GM19193 (cell line): ENCODE data around the gene HOGA1.

Experiments
- POLR2A ChIP-seq: IDR thresholded peaks from 4 replicates; pipeline ENCODE4 v1.6.1; 2011; ENCODE audit not compliant: insufficient read depth, insufficient read length; ENCODE audit errors: extremely low read depth

HOGA1 gene

DNA sequence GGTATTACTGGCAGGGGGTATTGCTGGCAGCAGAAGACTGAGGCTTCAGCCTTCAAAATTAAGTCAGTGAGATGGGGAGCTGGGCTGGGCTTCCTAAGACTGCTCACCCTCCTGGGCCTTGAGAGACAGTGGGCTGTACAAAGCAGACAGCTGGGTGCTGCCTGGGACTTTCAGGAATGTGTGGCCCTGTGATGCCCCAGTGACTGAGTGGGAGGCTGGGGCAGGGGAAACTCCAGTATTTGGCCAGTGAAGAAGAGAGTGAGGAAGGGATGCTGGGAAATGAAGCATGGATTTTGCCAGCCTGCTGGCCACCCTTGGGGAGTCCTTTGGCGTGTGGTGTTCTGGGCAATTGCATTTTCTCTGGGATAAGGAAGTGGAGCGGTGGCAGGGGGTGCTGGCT, 11.2 kb upstream of the HOGA1 start:
- TF ChIP-seq POLR2A = no peak

- TF ChIP-seq POLR2A = no peak
Measured at GRCh38 chr10:97573672-97574071, 10.5 kb upstream of the HOGA1 start.

DNA sequence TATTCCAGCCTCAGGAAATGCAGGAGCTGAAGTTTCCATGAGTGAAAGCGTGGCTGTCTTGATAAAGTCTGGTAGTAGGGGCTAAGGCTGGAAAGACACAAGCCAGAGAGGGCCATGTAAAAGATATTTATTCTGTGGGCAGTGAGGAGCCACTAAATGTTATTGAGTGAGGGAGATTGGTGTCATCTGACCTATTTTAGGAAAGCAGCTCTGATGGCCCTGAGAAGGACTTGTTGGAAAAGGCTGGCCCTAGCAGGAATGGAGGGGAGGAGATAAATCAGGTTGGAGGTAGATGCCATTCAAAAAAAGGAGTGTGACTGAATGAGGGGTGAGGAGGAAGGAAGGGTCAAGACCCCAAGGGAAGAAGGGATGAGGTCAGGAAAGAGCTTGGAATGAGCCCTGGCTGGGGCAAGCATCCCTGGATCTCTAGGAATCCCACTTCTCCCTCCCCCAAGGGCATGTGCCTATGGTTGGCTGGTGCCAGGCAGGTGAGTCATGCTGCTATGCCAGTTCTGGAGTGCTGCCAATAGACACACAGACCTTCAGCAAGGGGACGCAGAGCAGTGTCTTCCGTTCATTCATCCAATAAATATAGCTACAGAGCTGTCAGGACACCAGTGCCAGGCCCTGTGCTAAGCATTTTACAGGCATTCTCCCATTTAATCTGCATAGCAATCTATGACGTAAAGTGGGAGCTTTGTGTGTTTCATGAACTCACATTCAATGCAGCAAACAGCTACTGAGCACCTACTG, 9.6 kb upstream of the HOGA1 start:
- no peak for TF ChIP-seq POLR2A

- no peak for TF ChIP-seq POLR2A
Measured at GRCh38 chr10:97575127-97575668, 9.0 kb upstream of the HOGA1 start.

GRCh38 chr10:97577701-97578100, 6.5 kb upstream of the HOGA1 start:
- no peak for TF ChIP-seq POLR2A

DNA sequence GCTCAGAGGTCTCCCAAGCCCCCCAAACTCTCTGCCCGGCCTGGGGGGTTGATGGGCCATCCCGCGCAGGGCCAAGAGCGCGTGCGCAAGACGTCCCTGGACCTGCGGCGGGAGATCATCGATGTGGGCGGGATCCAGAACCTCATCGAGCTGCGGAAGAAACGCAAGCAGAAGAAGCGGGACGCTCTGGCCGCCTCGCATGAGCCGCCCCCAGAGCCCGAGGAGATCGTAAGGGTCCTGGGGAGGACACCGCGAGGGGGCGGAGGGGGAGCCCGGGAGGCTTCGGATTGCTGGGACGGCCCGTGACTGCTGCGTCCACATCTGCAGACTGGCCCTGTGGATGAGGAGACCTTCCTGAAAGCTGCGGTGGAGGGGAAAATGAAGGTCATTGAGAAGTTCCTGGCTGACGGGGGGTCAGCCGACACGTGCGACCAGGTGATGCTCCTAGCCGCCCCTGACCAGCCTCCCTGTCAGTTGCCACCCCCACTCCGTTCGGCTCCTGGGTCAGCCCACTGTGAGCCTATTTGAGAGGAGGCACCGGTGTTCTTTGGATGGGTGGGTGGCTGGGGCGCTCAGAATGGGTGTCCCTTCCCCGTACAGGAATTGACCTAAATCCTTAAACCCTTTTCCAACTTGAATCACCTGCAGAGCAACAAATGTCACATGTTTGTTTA, 5.9 kb upstream of the HOGA1 start:
- TF ChIP-seq POLR2A = no peak

DNA sequence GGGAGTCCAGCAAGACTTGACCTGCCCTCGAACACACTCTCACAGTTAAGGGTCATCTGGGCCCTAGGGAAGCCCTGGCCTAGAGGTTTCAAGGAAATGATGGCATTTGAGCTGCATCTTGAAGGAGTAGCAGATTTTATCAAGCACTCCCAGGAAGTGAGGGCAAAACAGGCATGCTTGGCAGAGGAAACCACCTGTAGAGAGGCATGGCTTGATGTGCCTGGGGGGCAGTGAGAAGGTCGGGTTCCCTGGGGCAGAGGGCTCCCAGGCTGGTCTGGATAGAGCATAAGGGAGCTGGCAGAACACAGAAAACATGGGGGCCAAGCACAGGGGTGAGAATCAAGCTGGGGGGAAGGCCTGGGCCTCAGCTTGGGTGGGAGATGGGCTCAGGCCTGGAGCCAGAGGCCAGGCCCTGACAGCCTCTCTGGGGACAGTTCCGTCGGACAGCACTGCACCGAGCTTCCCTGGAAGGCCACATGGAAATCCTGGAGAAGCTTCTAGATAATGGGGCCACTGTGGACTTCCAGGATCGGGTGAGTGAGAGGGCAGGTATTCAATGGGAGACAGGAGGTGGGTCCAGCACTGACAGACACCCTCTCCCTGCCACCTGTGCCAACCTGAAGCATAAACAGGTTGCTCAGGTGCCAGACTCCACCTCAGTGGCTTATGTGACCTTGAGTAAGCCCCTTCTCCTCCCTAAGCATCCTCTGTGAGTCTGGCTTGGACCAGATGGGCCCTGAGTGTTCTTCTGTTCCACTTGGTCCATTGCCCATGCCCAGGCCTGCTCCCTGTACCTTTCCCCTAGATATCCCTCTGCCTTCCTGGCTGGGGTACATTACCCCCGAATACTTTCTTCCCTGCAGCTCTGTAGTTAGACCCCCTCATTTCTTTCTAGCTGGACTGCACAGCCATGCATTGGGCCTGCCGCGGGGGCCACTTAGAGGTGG, 3.5 kb upstream of the HOGA1 start:
- no peak for TF ChIP-seq POLR2A

DNA sequence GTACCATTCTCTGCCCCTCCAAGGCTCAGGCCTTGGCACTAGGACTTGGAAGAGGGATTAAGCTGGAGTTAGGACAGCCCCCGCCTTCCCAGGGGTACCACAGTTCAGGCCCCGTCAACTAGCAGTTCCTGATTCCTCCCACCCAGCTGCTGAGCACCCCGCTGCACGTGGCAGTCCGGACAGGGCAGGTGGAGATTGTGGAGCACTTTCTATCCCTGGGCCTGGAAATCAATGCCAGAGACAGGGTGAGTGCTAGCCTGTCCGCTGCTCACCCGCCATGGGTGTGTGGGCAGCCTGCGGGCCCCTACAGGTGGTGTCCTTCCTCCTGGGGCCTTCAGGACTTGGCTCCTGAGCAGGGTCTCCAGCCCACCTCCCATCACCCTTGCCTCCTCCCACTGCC, 2.0 kb upstream of the HOGA1 start:
- no peak for TF ChIP-seq POLR2A

- no peak for TF ChIP-seq POLR2A
Measured at GRCh38 chr10:97583476-97583875, 713 bp upstream of the HOGA1 start.

DNA sequence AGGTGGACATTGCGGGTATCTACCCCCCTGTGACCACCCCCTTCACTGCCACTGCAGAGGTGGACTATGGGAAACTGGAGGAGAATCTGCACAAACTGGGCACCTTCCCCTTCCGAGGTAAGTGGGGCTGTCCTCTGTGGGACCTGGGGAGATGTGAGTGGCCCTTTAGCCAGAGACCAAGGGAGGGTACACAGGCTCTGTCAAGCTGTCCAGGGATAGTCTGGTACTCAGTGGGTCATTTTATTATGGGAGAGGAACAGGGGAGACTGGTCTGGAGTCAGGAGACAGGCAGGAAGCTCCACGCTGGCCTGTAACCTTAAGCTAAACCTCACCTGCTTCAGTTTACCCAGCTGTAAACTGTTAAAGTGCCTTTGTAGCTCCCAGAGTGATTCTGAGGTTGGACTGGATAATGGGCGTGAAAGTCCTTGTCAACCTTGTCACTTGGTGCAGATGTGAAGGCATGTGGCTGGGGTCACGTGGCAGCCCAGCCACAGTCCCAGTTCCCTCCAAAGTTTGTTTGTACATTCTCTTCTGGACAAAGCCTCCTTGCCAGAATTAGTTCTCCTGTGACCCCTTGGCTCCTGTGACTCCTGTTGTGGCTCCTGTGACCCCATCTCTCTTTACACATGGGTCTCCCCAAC, 729 bp downstream of the HOGA1 start:
- TF ChIP-seq POLR2A = no peak

DNA sequence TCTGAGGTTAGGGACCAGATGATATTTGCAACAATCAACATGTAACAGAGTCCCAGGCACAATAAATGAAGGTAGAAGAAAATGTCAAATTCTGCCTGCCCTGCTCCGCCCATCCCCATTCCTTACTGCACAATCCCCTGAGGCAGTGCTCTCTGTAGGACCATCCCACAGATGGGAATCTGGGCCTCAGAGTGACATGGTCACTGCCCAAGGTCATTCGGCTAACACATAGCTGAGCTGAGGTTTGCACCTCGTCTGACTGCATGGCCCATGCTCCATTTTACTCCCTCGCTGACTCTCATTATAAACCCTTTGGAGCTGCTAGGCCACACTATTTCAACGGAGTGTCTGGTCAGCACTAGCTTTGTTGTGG, 1.2 kb downstream of the HOGA1 start:
- TF ChIP-seq POLR2A = no peak

DNA sequence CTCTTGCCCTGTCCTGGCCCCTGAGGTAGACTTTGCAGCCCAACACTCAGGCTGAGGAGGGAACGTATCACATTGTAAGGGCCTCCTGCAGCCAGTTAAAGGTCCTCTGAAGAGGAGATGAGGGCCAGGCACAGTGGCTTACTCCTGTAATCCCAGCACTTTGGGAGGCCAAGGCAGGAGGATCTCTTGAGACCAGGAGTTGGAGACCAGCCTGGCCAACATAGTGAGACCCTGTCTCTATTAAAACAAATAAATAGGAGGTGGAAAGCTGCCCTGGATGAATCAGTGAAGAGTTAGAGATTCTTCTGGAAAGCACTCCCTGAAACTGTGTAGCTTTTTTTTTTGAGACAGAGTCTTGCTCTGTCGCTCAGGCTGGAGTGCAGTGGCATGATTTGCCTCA, 3.0 kb downstream of the HOGA1 start:
- no peak for TF ChIP-seq POLR2A

DNA sequence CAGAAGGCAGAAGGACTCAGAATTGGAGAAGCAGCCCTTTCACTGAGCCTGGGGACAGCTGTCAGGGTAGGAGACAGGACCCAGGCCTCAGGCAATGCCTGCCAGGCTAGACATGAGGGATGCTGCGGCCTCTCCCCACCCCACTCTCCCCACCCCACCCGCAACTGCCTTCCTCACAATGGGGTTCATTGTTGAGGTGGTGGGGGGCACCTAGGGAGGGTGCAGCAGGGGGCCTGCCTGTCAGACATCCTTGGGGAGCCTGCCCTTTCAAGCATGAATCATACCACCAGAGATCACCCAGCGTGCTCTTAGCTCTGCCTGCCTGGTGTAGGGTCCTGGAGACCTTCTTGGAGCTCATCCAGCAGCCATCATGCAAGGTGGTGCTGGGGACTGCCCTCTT, 5.3 kb downstream of the HOGA1 start, which contains the start of gene C10orf62:
Gene C10orf62, plus strand, starts transcription at position 243 of the 400 bp plus-strand sequence. CDS start 177 bp downstream, outside the sequence.
- TF ChIP-seq POLR2A = no peak

- TF ChIP-seq POLR2A = no peak
Measured at GRCh38 chr10:97590082-97590747, 6.0 kb downstream of the HOGA1 start.
